GM12891 (cell line): Measurements from ENCODE around the gene SPON1.

Source experiments
- POLR2A ChIP-seq: IDR thresholded peaks from 2 replicates; pipeline ENCODE4 v1.6.1; 2011; ENCODE audit warnings: low read depth, low read length, control low read depth
- POLR2AphosphoS5 ChIP-seq: IDR thresholded peaks from 2 replicates; pipeline ENCODE4 v1.6.1; 2011; ENCODE audit warnings: low read depth, low read length, control low read depth
- SPI1 ChIP-seq: IDR thresholded peaks from 2 replicates; pipeline ENCODE4 v1.6.1; 2011; ENCODE audit warnings: low read depth, low read length, control low read depth
- TAF1 ChIP-seq: IDR thresholded peaks from 2 replicates; pipeline ENCODE4 v1.6.1; 2011; ENCODE audit warnings: low read depth, low read length, control low read depth

DNA sequence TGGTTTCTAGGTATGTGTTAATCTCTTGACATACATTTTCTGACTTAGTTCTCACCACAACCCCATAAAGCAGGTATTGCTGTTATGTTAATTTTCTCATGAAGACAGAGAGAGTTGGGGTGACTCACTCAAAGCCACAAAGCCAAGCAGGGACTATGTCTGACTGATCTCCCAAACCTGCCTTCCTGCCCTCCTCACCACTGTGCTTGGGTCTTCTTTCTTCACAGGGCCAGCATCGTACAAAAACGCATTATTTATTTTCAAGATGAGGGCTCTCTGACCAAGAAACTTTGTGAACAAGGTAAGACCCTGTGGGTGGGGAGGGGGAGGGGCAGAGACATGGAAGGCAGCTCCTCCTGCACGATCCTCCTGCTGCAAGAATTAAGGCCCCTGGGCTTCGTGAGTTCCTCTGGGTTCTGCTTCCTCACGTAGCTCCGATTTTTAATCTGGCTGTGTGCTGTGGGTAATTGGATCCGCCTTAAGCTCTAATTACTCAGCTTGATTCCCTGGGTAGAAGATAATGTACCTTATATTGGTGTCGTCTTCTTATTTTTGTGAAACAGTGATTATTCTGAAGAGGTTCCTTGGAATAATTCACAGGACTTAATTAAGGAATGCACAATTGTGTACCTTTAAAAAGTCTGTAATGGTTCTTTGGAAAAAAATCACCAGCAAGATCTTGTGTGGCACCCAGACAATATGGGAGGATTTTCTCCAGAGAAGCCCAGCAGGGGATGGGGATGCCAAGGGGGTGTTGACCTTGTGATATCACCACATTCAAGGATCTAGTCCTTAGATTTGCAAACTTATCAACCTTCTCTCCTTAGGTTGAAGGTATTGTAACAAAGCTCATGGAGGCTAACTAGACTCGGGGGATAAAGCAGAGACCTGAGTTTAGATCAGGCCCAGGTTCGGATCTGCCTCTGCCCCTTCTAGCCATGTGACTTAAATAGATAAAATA, 112.9 kb downstream of the SPON1 start:
- no peak for TF ChIP-seq POLR2A
- TF ChIP-seq POLR2AphosphoS5: no peak
- no peak for TF ChIP-seq TAF1
- no peak for TF ChIP-seq SPI1
